Measurements from ENCODE around the gene NFATC1. TPM values are rescaled to one million over a fixed set of nuclear protein-coding genes. Genes with fewer than 3 reads are reported as not detected.

Gene NFATC1
- total RNA-seq, 1 donor from 2014 or later, result 18.6 TPM

DNA sequence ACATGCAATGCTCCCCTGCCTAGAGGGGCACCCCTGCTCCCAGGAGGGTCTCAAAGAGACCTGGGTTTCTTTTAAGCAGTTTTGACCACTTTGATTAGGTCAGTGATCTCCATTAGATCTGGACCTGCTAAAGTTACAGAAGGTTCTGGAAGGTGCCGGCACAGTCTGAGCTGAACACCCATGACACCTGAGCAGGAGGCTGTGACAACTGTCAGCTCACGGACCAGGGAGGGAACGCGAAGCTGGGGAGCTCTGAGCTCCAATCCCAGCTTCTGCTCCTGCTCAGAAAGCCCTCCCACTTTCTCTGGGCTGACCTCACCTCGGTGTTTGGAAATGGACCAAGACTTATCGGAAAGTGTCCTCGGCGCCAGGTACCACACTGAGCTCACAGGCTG, 113.8 kb downstream of the NFATC1 start:
- no peak for DNase-seq

DNA sequence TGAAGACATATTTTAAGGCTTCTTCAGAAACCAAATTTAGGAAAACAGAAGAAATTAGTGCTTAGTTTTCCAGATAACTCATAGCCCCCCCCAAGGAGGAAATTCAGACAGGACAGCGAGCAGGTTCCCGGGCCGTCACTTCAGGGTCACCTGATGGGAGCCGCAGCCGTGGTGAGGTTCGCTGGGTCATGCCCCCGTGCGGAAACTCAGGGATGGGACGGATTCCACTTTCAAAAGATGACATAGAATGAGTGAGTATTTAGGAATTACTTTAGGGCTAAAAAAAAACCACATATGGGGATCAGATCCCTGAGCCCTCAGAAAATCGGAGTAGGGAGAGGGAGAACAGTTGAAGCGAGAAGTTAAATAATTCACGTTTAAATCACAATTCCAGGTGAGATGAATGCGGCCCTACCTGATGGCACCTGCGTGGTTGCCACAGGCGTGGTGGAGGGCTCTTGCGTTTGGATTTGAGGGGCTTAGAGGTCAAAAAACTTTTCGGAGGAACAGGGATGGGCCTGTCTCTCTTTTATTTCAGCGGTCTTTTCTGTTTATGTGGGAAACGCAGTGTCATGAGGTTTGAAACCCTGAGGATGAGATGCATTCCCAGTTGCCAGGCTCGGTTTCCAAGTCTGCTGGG, 114.4 kb downstream of the NFATC1 start:
- no peak for DNase-seq

DNA sequence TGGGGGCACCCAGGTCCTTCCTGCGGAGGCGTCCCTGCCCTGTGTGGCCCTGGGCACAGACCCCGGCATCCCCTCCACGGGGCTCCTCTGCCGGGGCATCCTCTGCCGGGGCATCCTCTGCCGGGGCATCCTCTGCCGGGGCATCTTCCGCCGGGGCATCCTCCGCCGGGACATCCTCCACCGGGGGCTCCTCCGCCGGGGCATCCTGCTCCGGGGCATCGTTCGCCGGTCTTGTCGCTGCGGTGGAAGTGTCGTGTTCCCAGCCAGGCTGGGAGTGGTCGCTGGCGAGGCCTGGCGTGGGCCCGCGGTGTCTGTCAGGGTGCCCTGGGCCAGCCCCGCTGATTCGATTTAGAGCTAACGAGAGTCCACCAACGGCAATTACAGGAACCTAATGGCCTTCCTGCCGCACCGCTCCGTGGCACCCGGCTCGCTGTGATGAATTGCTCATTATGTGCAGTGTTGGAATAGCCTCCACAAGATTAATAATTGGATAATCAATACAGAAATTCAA, 115.1 kb downstream of the NFATC1 start:
- DNase-seq, result no peak

DNA sequence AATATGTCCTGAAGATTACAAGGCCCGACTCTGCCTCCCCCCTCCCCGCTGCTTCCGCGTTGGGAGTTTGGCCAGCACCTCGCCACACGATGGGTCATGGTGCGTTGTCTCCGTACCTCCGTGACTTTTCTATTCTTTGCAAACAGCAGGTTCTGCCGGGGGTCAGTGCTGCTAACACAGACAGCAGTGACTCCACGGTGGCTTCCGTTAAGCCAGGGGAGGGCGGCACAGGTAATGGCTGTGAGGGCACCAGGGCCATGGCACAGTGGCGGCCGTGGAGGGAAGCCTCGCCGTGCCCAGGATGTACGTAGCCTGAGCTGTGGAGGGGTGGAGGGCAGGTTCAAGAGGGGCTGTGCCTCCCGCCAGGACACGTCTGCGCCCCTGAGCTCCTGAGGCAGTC, 115.5 kb downstream of the NFATC1 start:
- DNase-seq, result no peak

DNA sequence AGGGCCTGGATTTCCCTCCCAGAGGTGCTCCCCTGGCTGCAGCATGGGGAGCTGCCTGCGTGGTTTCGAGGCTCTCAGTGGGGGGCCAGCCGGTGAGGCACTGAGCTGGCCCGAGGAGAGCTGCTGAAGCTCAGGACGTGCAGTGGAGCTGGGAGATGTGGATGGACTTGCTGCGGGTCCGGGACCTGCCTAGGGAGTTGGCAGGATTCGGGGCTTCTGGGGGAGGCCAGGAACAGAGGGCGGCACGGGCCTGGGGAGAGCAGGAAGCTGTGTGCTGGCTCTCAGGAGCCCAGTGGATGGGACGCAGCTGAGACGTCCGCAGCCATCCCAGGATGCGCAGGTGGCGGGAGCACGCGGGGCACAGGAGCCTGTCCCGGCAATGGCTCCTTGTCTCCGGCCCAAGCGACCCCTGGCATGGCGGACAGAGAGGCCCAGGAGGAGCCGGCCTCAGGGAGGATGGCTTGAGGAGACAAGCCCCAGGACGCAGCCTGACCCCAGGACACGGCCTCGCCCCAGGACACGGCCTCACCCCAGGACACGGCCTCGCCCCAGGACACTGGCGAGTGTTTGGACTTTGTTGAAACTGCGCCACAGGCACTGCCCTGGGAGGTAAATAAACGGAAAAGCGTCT, 116.1 kb downstream of the NFATC1 start:
- no peak for DNase-seq

DNA sequence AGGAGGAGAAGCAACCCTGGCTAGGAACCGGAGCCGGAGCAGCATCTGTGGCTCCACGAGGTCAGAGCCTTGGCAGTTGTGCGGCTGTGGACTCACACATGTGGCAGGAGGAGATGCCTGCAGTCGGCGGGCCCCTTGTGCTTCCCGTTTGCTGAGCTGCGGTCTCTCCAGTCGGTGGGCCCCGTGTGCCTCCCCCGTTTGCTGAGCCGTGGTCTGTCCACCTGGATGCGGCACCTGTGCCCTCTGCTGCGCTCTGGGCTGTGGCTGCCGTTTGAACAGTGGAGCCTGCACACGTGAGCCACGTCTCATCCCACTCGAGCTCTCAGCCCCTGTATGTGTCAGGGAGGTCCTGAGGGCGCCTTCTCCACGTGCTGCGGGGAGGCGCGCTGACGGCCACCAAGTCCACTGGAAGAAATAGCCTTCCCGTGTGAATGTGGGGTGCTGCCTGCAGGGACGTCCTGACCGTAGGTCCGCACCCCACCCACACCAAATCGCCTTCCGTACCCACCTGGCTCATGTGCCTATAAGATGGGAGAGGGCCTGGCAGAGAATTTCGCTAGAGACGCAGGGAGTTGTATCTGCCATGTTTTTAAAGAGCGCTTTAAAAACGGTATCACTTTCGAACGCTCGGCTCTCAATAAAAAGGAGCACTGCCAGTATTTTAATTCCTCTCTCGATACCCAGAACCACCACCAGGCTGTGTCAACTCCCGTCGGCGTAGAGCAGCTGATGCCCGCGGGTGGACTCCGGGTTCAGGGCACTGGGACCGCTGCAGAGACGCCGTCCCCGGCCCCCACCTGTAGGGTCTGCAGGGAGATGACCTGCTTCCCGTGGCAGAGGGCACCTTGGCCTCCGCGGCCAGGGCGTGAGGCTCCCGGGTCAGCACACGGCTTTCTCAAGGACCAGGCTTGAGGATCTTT, 117.0 kb downstream of the NFATC1 start:
- DNase-seq, result no peak

DNA sequence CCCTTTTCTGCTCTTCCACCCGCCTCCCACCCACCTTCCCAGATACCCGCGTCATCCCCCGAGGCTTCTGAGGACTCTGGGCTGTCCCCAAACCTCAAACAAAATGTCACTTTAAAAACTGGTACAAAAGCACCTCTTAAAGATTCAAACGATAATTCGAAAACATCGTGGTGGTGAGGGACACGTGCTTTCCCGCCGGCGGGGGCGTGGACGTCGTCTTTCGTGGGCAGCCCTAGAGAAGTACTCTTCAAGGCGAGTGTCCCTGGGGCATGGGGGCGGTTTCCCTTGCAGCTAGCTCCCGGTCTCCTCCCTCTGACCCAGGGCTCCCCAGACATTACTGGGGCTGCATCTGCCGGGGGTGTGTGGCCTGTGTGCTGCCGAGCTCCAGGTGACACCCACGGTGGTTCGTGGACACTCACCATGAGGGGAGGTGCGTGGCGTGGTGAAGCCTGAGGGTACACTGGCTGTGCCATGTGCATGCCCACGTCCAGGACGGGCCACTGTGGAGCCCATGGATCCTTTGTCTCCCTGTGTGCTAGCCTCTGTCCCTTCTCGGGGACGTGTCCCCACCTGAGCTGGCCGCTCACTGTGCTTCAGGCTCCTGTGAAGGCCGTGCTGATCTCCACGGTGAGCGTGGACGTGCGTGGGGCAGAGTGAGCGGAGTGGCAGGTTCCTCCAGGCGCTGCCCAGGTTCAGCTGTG, 117.8 kb downstream of the NFATC1 start:
- DNase-seq, result no peak

DNA sequence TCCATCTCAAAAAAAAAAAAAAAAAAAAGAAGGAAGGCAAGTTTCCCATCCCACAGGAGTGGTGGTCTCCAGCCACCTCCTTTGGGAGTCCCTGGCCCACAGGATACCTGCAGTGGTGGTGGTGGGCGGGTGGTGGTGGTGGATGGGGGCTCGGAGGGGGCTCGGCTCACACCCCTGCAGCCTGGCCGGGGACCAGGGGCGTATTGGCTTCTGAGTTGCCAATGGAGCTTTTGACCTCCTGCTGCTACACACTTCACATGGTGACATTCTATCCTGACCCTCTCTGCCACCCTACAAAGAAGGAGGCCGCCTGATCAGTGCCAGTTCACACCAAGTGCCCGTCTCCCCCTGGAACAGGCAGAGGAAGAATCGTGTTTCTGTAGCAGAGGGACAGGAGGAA, 119.6 kb downstream of the NFATC1 start:
- DNase-seq, result no peak

DNA sequence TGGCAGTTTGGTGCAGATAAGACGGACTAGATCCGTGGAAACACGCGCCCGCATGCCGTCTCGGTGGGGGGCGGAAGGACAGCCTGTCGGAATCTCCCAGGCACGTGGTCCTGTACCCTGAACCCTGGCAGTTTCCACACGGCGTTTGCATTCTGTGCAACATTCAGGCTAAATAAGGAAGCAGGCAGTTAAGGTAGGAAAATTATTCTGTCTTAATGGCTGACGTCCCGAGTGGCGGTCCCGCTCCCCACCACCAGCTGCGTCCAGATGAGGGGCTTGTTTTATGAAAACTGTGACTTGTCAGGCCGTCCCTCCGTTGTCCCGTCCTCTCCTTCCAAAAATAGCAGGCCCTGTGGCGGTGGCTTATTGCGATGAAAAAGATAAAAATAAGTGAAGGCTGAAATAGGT, 120.2 kb downstream of the NFATC1 start:
- DNase-seq, result no peak

DNA sequence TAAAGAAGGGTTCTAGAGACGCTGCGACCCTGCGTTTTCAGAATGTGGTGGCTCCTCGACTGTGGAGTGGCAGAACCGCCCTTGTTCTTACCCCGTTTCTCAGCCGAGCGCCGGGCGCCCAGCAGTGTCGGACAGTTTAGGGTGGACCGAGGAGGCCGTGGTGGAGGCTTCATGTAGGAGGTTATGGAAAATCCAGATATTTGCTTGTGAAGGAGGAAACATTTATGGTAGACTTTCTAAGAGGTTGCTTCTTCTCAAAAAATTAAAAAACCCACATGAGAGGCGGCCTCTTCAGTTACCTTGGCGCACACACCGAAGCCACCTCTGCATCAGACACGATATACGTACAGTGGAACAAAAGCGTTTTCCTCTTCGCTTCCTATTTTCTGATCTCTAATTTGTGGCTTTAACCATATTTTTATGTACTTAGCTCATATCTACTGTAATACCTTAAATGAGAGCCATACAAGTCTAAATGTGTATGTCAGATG, 120.8 kb downstream of the NFATC1 start:
- DNase-seq, result no peak

DNA sequence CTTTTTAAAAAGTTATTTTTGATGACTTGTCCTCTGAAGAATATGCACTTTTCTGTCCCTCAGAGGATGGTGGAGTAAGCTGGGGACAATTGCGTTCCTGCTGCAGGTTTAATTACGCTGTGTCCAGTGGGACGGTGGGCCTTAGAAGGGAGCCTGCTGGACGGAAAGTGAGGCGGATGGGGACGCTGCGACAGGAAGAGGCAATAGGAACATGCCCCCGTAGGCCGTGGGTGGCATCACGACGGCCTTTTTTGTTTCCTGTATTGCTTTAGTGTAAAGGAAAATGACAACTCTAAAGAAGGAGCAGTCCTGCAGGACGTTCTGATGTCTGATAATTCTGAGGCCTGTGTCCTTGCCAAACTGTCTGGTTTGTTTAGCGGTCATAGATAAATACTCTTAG, 121.6 kb downstream of the NFATC1 start:
- DNase-seq, result no peak

DNA sequence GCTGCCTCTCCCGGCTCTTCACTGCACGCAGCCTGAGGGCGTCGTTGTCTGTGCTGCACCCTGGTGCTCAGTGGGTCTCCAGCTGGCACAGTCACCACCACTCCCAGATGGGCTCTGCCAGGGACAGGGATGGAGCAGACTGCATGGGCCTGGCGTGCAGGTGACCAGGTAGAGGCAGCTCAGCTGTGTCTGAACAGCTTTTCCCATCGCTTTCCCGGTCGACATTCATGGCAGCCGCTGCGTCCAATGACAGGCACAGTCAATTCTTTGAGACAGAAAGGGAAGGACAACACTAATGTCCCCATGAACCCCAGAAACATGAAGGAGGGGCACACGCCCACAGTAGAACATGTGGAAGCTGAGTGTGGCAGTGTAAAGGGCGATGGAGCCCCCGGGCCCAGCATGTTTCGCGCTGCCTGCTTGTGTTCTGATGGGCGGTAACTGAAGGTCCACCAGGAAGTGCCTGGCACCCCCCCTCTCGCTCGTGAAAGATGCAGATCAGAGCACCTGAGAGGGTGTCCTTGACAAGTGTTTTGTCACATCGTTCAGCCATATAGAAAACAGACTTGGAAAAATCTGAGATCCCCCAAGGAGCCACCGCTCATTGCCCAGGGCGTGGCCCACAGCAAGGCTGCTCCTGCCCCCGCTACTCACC, 122.4 kb downstream of the NFATC1 start:
- no peak for DNase-seq

DNA sequence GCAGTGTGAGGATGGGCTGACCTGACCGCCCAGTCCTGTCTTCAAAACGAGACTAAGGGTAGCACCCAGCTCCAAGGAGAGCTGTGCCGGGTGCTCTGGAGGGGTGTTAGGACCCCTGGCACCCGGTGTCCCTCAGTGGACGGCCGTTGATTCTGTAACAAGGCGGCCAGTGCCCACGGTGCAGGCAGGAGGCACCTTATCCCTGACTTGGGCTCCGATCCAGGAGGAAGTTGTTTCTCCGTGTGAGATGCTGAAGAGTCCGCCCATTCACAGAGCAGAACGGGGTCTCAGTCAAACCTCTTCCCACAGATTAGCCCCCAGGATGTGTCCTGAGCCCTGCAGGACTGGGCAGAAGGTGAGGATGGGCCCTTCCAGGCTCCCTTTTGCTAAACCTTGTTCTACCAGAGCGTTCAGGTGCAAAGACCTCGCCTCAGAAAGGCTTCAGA, 123.0 kb downstream of the NFATC1 start:
- DNase-seq, result no peak

DNA sequence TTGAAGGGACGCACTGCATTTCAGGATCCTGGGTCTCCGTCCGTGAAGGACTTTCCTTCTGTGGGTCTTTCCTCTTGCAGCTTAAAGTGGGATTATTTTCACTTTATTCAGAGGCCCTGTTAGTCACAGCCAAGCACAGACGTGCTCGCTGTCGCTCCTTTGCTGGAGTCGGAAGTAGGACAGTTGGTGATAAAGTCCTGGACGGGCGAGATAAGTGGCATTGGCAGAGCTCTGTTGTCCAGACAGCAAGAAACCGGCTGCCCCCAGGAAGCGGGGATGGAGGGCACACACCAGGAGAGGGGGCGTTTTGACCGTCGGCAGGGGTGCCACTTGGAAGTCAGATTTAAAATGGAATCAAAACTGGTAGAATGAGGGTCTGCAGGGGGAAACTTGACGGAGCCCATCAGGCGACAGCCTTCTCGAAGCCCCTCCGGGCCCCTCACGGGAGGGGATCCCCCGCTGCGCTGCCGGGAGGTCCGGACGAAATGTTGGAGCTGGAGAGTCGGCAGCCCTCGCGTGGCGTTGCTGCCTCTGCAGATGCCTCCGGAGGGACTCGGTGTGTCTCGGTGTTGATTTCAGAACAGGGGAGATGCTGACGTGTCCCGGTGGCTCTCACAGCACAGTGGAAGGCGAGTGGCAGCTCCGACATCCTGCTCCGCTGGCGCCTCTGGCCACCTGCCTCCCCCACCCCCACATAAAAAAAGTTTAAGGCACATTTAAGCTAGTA, 124.2 kb downstream of the NFATC1 start:
- DNase-seq, result peak; percentile 43

DNA sequence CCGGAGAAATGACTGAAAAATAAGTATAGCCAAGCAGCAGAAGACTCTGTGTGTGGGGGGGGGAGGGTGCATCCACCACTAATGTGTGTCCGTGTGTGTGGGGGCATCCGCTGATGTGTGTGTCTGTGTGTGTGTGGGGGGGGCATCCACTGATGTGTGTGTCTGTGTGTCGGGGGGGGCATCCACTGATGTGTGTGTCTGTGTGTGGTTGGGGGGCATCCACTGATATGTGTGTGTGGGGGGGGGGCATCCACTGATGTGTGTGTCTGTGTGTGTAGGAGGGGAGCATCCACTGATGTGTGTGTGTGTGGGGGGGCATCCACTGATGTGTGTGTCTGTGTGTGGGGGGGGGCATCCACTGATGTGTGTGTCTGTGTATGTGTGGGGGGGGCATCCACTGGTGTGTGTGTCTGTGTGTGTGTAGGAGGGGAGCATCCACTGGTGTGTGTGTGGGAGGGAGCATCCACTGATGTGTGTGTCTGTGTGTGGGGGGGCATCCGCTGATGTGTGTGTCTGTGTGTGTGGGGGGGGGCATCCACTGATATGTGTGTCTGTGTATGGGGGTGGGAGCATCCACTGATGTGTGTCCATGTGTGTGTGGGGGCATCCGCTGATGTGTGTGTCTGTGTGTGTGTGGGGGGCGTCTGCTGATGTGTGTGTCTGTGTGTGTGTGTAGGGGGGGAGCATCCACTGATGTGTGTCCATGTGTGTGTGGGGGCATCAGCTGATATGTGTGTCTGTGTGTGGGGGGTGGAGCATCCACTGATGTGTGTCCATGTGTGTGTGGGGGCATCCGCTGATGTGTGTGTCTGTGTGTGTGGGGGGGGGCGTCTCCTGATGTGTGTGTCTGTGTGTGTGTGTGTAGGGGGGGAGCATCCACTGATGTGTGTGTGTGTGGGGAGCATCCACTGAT, 125.0 kb downstream of the NFATC1 start:
- DNase-seq, result no peak

DNA sequence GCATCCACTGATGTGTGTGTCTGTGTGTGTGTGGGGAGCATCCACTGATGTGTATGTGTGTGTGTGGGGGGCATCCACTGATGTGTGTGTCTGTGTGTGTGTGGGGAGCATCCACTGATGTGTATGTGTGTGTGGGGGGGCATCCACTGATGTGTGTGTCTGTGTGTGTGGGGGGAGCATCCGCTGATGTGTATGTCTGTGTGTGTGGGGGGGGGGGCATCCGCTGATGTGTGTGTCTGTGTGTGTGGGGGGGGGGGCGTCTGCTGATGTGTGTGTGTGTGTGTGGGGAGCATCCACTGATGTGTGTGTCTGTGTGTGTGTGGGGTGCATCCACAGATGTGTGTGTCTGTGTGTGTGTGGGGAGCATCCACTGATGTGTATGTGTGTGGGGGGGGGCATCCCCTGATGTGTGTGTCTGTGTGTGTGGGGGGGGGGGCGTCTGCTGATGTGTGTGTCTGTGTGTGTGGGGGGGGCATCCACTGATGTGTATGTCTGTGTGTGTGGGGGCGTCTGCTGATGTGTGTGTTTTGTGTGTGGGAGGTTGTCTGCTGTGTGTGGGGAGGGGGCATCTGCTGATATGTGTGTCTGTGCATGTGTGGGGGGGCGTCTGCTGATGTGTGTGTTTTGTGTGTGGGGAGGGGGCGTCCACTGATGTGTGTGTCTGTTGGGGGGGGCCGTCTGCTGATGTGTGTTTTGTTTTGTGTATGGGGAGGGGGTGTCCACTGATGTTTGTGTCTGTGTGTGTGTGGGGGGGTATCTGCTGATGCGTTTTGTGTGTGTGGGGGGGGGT, 125.9 kb downstream of the NFATC1 start:
- DNase-seq, result no peak

DNA sequence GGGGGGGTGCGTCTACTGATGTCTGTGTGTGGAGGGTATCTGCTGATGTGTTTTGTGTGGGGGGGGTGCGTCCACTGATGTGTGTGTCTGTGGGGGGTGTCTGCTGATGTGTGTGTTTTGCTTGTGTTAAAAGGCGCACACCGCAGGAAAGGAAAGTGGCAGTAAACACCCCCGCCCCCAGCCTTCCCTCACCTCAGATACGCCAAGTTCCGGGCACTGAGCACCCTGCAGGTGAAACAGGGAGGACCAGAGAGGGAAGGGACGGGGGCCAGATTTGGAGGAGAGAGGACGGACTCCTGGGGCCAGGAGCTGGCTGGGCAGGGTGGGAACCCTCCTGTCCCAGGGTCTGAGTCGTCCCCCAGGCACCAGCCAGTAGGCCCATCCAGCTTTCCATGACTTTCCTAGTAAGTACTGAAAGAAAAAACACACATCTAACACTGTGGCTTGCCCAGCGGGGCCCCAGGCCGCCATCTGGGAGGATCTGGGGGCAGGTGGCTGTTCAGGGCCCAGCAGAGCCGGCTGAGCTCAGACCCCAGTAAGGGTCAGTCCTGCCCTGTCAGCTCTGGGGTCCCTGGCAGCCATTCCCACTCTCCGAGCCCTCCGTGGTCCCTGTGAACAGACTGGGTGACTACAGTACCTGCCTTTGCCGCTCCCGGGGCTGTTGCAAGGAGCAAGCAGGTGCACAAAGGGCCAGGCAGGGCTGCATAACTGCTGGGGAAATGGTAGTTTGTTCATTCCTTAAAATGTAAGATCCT, 126.9 kb downstream of the NFATC1 start:
- DNase-seq, result no peak

DNA sequence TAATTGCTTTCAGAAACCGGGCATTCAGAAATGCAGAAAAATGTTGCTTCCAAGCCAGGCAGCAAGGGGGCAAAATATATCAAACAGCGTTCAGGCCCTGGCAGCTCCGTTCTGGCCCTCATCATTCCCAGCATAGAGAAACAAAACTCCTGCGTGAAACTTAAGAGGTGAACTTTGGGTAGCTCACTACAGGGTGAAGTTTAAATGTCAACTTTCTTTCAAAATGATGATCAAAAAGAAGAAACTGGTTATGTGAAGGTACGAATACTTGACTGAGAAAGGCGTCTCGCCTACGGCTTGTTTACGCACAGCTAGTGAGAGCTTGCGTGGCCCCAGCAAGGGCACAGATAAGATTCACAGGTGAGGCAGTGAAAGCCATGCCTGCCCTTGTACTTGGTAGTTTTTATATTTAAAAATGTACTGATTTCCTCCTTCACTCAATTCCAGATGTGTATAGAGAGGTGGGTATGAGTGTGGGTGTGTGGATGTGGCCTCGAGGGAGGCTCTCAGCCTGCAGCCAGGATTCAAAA, 127.5 kb downstream of the NFATC1 start:
- no peak for DNase-seq
